Right atrium auricular region (tissue), 2 donors: ENCODE measurements around the gene MEIOB. TPM values are rescaled to one million over a fixed set of nuclear protein-coding genes. Genes with fewer than 3 reads are reported as not detected.

Experiments
- DNase-seq: peaks from one replicate; pipeline ENCODE4 v3.0.0-alpha.2; 2019; ENCODE audit warnings: low spot score
- H3K27ac ChIP-seq, 2 donors: fragments of 200-600 bp; sonication (generic); 1 replicate in 1 of 2; 2 replicates in 1 of 2; pipeline ENCODE4 v1.5.1; 2016 to 2019
- H3K27me3 ChIP-seq, 2 donors: fragments of 200-600 bp; sonication (generic); one replicate each; pipeline versions ENCODE4 v1.5.1 to v1.6.0; 2017 to 2019
- H3K36me3 ChIP-seq: fragments of 200-600 bp; sonication (generic); one replicate; pipeline ENCODE4 v1.5.1; 2016
- H3K4me1 ChIP-seq, 2 donors: fragments of 200-600 bp; sonication (generic); one replicate each; pipeline versions ENCODE4 v1.5.1 to v1.6.0; 2017 to 2019
- H3K4me3 ChIP-seq, 2 donors: fragments of 200-600 bp; sonication (generic); 1 replicate in 1 of 2; 2 replicates in 1 of 2; pipeline ENCODE4 v1.5.1; 2017 to 2019; ENCODE audit warnings: mild to moderate bottlenecking in 1 of 2, moderate library complexity in 1 of 2
- H3K9me3 ChIP-seq, 2 donors: fragments of 200-600 bp; sonication (generic); one replicate each; pipeline ENCODE4 v1.5.1; 2019
- total RNA-seq, 2 donors: library from RNA; depleted of rRNA; stranded (reverse); fragments of >200 nt; gene quantifications; one replicate each; pipeline ENCODE4 v1.1.0, GENCODE V29; 2016
- TF ChIP-seq, protein P1 (sequence below), 2 donors: fragments of 200-600 bp; sonication (generic); IDR thresholded peaks; one replicate each; pipeline ENCODE4 v1.5.1; 2019; ENCODE audit warnings: antibody characterized with exemption in 2 of 2

The MEIOB gene
- total RNA-seq, 2 donors from 2014 or later: not detected

DNA sequence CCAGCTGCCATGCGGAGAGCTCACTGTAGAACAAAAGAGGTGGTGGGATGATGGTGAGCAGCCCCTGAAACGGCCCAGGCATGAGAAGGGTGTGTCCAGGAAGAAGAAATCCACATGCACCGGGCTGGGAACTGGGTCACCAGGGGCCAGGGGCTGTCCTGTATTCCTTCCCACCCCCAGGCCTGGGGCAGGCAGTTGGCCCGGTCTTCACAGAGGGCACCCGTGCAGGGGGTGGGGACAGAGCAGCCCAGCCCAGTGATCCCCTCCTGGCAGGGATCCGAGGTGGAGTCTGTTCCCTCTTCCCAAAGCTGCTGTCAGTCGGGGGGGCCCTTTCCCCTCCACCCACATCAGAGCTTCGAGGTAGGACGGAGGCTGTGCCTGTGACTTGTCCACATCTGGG lies 37.0 kb upstream of the MEIOB start:
- no peak overlapping the region for H3K27ac ChIP-seq
- no peak for DNase-seq
- H3K9me3 ChIP-seq: no peaks in the 10 kb centered on the region
- H3K4me1 ChIP-seq: no peaks in the 10 kb centered on the region
- H3K4me3 ChIP-seq: no peak overlapping the region
- H3K36me3 ChIP-seq: no peaks in the 10 kb centered on the region
- TF ChIP-seq, protein P1, sequence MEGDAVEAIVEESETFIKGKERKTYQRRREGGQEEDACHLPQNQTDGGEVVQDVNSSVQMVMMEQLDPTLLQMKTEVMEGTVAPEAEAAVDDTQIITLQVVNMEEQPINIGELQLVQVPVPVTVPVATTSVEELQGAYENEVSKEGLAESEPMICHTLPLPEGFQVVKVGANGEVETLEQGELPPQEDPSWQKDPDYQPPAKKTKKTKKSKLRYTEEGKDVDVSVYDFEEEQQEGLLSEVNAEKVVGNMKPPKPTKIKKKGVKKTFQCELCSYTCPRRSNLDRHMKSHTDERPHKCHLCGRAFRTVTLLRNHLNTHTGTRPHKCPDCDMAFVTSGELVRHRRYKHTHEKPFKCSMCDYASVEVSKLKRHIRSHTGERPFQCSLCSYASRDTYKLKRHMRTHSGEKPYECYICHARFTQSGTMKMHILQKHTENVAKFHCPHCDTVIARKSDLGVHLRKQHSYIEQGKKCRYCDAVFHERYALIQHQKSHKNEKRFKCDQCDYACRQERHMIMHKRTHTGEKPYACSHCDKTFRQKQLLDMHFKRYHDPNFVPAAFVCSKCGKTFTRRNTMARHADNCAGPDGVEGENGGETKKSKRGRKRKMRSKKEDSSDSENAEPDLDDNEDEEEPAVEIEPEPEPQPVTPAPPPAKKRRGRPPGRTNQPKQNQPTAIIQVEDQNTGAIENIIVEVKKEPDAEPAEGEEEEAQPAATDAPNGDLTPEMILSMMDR (IDR thresholded peaks at IDR 0.05): no peak
- H3K27me3 ChIP-seq: no peaks in the 10 kb centered on the region

DNA sequence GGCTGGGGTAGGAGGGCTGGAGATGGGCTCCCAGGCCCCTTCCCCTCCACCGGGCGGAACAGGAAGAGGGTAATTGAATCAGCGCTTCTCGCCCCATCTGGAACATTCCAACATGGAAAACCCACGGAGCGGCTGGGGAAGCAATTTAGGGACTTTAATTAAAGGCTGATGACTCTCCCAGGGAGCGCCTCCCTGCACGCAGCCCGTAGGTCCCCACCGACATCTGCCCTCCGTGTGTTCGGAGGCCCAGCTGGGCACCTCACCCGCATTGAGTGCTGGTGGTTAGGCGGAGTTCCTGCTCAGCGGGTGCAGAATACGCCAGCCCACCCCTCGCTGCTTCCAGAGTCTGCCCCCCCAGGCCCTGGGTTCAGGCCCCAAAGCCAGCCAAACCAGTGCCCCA lies 36.2 kb upstream of the MEIOB start:
- no peaks in the 10 kb centered on the region for H3K4me1 ChIP-seq
- no peaks in the 10 kb centered on the region for H3K27me3 ChIP-seq
- H3K36me3 ChIP-seq: no peaks in the 10 kb centered on the region
- H3K4me3 ChIP-seq: no peak overlapping the region
- DNase-seq: no peak
- TF ChIP-seq, protein P1 (IDR thresholded peaks at IDR 0.05): no peak
- no peaks in the 10 kb centered on the region for H3K9me3 ChIP-seq
- no peak overlapping the region for H3K27ac ChIP-seq

DNA sequence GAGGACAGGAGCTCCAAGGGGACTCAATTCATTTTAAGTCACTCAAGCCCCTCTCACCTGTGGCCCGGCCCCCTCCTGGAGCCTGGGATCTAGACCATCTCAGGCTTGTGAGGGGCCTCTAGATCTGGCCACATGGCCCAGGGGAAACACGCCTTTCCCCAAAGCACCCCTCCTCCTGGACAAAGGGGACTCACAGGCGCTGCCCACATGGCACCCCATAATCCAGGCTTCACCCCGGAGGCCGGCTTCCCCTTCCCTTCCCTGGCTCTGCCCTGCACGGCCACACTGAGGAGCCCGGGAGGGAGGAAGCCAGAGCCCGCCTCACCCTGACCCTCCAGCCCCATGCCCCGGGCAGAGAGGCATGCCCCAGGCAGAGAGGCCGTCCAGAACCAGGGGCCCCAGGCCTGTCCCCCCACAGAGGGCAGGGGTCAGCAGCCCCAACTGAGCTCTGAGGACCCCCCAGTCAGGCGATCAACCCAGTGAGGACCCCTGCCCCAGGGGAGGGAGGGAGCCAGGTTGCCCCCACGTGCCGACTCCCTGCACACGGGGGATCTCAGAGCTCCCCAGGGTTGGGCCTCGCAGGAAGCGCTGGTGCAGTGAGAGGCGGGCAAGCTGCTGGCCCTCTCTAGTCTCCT lies 35.4 kb upstream of the MEIOB start:
- Histone ChIP-seq H3K36me3 (no peaks in the 10 kb centered on the region), H3K4me1 (no peaks in the 10 kb centered on the region), H3K27me3 (no peaks in the 10 kb centered on the region), H3K4me3 (no peak overlapping the region), H3K9me3 (no peaks in the 10 kb centered on the region), H3K27ac (no peak overlapping the region)
- DNase-seq: no peak
- TF ChIP-seq, protein P1 (IDR thresholded peaks at IDR 0.05): no peak

- Histone ChIP-seq H3K9me3 (no peaks in the 10 kb centered on the region), H3K27ac (no peak overlapping the region), H3K27me3 (no peaks in the 10 kb centered on the region), H3K4me1 (no peaks in the 10 kb centered on the region), H3K36me3 (no peaks in the 10 kb centered on the region), H3K4me3 (no peak overlapping the region)
- no peak for DNase-seq
- TF ChIP-seq, protein P1 (IDR thresholded peaks at IDR 0.05): no peak
These were observed 34.8 kb upstream of the MEIOB start for GRCh38 chr16:1906846-1907165.

GRCh38 chr16:1906055-1906845 lies 34.3 kb upstream of the MEIOB start:
- TF ChIP-seq, protein P1 (IDR thresholded peaks at IDR 0.05): no peak

More at GRCh38 chr16:1906055-1906845, 34.3 kb upstream of the MEIOB start:
- Histone ChIP-seq H3K27me3 (no peaks in the 10 kb centered on the region), H3K4me1 (no peaks in the 10 kb centered on the region), H3K4me3 (no peak overlapping the region), H3K9me3 (no peaks in the 10 kb centered on the region), H3K27ac (no peak overlapping the region), H3K36me3 (no peaks in the 10 kb centered on the region)
- DNase-seq: no peak
